WERI-Rb-1 (cell line): ENCODE results near the gene PSD2.

Experiments used
- DNase-seq: peaks from one replicate; pipeline ENCODE4 v3.0.0-alpha.2; 2020
- H3K27ac ChIP-seq: fragments of 250-450 bp; sonication (Bioruptor Pico); 2 replicates; pipeline ENCODE4 v1.5.1; 2020; ENCODE audit warnings: mild to moderate bottlenecking, moderate library complexity
- H3K27me3 ChIP-seq: fragments of 250-450 bp; sonication (Bioruptor Pico); 2 replicates; pipeline ENCODE4 v1.5.1; 2021; ENCODE audit warnings: mild to moderate bottlenecking, low read depth, moderate library complexity; ENCODE audit not compliant: insufficient read depth, severe bottlenecking
- H3K36me3 ChIP-seq: fragments of 250-450 bp; sonication (Bioruptor Pico); 2 replicates; pipeline ENCODE4 v1.5.1; 2020; ENCODE audit warnings: mild to moderate bottlenecking, moderate library complexity
- H3K4me3 ChIP-seq: 2 replicates; pipeline ENCODE4 v1.5.1; 2011; ENCODE audit warnings: low read depth, mild to moderate bottlenecking, control low read depth, low read length
- H3K9me3 ChIP-seq: fragments of 250-450 bp; sonication (Bioruptor Pico); 2 replicates; pipeline ENCODE4 v1.5.1; 2021; ENCODE audit warnings: mild to moderate bottlenecking, moderate library complexity; ENCODE audit not compliant: severe bottlenecking
- TF ChIP-seq, protein P1 (sequence below): IDR thresholded peaks from 2 replicates; pipeline ENCODE4 v1.5.1; 2011; ENCODE audit warnings: low read depth, mild to moderate bottlenecking, control low read depth, inconsistent platforms, low read length

Gene PSD2

DNA sequence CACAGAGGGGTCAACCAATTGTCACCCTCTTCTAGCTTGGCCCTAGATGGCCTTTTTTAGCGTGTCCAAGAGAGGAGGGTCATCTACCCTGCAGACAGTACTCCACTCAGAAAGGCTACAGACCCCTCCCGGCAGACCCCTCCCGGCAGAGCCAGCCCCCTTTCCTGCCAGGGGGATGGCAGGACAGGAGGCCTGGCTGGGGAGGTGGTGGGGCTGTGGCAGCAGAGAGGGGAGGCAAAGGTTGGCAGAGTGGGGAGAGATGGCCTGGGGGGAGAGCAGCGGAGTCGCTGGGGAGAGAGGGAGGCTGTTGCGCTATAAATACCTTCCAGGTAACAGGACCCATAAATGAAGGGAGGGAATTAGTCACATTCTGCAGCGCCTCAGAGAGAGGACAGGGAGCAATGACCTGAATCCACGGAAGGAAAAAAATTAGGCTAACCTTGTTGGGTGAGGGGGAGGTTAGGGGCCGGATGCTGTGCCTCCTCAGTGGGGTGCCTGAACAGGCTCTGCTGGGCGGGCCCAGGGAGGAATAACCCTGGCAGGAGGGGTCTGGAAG, 32.9 kb upstream of the PSD2 start:
- no peaks in the 10 kb centered on the region for H3K27me3 ChIP-seq
- no peaks in the 10 kb centered on the region for H3K36me3 ChIP-seq
- TF ChIP-seq, protein P1, sequence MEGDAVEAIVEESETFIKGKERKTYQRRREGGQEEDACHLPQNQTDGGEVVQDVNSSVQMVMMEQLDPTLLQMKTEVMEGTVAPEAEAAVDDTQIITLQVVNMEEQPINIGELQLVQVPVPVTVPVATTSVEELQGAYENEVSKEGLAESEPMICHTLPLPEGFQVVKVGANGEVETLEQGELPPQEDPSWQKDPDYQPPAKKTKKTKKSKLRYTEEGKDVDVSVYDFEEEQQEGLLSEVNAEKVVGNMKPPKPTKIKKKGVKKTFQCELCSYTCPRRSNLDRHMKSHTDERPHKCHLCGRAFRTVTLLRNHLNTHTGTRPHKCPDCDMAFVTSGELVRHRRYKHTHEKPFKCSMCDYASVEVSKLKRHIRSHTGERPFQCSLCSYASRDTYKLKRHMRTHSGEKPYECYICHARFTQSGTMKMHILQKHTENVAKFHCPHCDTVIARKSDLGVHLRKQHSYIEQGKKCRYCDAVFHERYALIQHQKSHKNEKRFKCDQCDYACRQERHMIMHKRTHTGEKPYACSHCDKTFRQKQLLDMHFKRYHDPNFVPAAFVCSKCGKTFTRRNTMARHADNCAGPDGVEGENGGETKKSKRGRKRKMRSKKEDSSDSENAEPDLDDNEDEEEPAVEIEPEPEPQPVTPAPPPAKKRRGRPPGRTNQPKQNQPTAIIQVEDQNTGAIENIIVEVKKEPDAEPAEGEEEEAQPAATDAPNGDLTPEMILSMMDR = no peak
- no peak overlapping the region for H3K4me3 ChIP-seq
- no peak for DNase-seq
- H3K9me3 ChIP-seq = no peaks in the 10 kb centered on the region
- H3K27ac ChIP-seq = peak overlapping the region; percentile 98

DNA sequence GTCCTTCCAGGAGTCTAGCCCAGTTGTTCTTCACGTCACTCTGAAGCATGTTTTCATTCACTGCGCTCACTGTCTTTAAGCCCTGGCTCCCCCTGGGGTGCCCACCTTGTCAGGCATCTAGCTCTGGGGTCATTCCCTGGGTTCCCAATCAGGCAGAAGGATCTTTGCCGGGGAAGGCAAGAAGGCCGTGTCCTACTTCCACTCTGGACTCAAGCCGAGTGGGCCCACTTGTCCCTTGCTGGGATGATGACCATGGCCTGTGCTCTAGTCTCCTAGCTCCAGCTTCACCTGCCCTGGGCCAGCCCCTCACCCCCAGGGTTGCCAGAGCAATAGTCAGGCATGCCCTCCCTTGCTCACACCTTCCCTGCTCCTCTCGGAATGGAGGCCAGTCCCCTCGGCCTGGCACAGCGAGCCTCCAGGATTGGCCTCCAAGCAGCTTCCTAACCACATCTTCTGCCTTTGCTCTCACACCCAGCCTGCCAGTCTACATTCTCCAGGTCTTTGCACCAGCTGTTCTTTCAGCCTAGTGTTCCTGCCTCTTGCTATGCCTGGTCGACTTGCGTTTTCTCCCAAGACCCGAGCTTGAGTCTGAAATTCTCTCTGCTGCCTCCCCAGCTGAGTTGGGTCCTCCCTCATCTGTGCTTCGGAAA, 32.2 kb upstream of the PSD2 start:
- H3K36me3 ChIP-seq = no peaks in the 10 kb centered on the region
- DNase-seq = no peak
- H3K27ac ChIP-seq = peak overlapping the region; percentile 98
- no peaks in the 10 kb centered on the region for H3K27me3 ChIP-seq
- TF ChIP-seq, protein P1 = no peak
- H3K4me3 ChIP-seq = no peak overlapping the region
- H3K9me3 ChIP-seq = no peaks in the 10 kb centered on the region

DNA sequence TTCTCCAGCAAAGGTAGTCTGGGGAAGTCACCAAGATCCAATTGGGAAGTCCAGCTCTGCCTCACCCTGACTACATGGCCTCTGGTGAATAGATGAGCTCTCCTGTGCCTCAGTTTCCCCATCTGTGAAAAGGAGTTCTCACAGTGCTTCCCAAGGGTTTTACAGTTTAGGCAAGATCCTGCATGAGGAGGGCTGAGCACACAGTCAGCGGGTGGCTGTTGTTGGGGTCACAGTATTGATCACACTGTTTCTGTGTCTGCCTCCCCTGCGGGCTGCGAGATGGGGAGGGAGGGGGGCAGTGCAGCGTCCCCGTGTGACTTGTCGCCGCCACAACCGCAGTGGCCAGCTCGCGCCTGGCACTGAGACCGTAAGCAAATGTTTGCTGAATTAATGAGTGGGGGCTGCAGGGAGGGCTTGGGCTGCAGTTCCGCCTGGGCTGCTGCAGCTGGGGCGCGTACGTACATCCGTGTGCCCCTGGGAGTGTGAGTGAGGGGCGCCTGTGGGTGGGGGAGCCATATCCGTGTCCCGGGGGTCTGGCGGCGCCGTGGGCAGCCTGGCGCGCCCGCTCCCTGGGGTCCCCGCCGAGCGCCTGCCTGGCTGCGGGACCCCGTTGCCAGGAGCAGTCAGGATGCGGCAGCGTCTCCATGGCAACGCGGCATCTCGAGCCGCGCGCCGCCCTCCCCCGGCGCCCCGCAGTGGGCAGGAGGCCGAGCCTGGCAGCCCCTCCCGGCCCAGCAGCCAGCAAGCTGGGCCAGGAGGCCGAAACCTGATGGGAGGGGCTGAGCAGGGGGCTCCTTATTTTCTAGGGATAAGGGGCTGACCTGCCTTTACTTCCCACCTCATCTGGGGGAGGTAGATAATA, 31.4 kb upstream of the PSD2 start:
- no peak overlapping the region; the same call in 1 of the 2 replicates for H3K27ac ChIP-seq
- no peak for DNase-seq
- no peaks in the 10 kb centered on the region for H3K36me3 ChIP-seq
- no peaks in the 10 kb centered on the region for H3K9me3 ChIP-seq
- H3K27me3 ChIP-seq = no peaks in the 10 kb centered on the region
- TF ChIP-seq, protein P1 = no peak
- H3K4me3 ChIP-seq = no peak overlapping the region

DNA sequence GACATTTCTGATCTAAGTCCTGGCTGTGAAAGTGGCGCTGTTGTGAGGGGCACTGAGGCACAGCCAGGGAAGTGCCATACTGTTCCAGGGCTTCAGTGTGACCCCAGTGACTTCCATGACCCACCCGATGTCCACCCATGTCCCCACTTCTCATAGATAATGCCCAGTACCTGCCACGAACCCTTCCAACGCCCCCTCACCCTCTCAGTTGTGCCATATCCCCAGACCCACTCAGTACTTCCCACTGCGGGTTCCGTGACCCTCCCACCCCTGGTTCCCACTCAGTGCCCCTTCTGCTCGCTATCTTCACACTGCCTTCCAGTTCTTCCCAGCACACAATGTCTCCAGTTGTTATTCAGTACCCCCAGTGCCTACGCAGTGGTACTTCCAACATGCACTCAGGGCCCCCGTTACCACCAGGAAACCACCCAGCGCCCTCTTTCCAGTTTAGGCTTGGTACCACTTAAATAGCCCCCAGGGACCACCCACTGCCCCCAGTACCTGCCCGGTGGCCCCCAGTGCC, 30.7 kb upstream of the PSD2 start:
- H3K27ac ChIP-seq = peak overlapping the region; percentile 92
- H3K9me3 ChIP-seq = no peaks in the 10 kb centered on the region
- TF ChIP-seq, protein P1 = no peak
- no peaks in the 10 kb centered on the region for H3K36me3 ChIP-seq
- no peak for DNase-seq
- no peaks in the 10 kb centered on the region for H3K27me3 ChIP-seq
- H3K4me3 ChIP-seq = no peak overlapping the region

DNA sequence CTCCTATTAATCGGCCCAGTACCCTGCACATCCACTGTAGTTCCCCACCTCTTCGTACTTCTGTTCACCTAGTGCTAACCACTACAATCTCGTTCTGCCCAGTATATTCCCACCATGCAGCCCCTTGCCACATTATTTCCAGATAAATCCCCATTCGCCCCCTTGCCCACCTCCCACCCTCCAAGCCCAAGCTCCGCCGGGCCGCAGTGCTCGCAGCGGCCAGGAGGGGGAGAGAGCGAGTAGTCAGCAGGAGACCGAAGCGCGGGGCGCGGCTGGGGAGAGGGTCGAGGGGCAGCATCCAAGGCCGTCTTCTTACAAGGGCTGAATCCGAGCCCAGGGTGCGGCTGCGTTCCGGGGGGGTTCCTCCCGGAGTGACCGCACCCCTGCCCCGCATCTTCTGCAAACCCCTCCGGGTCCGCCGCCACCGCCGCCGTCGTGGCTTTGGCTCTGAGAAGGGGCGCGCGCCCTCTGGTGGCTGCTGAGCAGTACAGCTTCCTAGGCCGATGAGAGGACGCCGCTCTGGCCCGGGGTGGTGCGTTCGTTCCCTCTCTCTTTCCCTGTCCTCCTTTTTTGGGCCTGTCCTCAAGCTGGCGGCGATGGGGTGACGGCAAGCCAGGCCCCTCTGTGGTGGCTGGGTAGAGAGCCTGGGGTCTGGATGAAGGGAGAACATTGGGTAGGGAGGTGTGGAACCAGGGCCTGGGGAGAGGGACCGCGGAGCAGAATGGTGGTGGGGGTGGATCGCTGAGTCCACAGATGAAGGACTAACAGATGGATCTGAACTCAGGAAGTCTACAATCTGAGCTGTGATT, 30.0 kb upstream of the PSD2 start:
- TF ChIP-seq, protein P1 = peak; percentile 72
- H3K9me3 ChIP-seq = no peaks in the 10 kb centered on the region
- peak; percentile 82 for DNase-seq
- H3K4me3 ChIP-seq = peak overlapping the region; percentile 56
- H3K27ac ChIP-seq = peak overlapping the region; percentile 92
- H3K36me3 ChIP-seq = no peaks in the 10 kb centered on the region
- H3K27me3 ChIP-seq = no peaks in the 10 kb centered on the region
